ENCODE data around the gene PLA2G4C. TPM values are rescaled to one million over a fixed set of nuclear protein-coding genes. Genes with fewer than 3 reads are reported as not detected.

Gene PLA2G4C
- total and polyA plus RNA-seq, 2 experiments from 2014 or later = 2.9 to 3.4 TPM

GRCh38 chr19:48120505-48120904, 9.9 kb upstream of the PLA2G4C start:
- Histone ChIP-seq H3K4me3 (no peak overlapping the region), H3K79me2 (replicated peaks; ENCODE audit: insufficient read depth) (no peaks in the 10 kb centered on the region), H3K9me2 (ENCODE audit: insufficient read depth) (no peaks in the 10 kb centered on the region), H3K4me2 (no peak overlapping the region), H2AFZ (no peak overlapping the region), H3K4me1 (ENCODE audit: insufficient read depth) (no peaks in the 10 kb centered on the region), H3K27ac (ENCODE audit: low read depth) (no peak overlapping the region), H3F3A (replicated peaks; ENCODE audit: low read depth) (no peaks in the 10 kb centered on the region), H3K27me3 (ENCODE audit: insufficient read depth) (no peaks in the 10 kb centered on the region), H4K20me1 (replicated peaks; ENCODE audit: insufficient read depth) (no peaks in the 10 kb centered on the region; the same call in 1 of the 2 replicates), H3K36me3 (ENCODE audit: insufficient read depth) (no peaks in the 10 kb centered on the region)
- H3K36me3 Mint-ChIP-seq (ENCODE audit: low read depth) = peaks cover 77% of the 10 kb centered on the region
- TF ChIP-seq JUNB (IDR thresholded peaks at IDR 0.05; ENCODE audit: unreplicated experiment) (no peak), EZH2phosphoT487 (IDR thresholded peaks at IDR 0.05; ENCODE audit: unreplicated experiment) (no peak), NANOG (IDR thresholded peaks at IDR 0.05; ENCODE audit: borderline replicate concordance) (no peak), EZH2 (IDR thresholded peaks at IDR 0.05; ENCODE audit: low read depth, unreplicated experiment) (no peak), ZNF331 (CRISPR knock-in tag; IDR thresholded peaks at IDR 0.05; ENCODE audit: low read depth) (no peak), STAT1 (IDR thresholded peaks at IDR 0.05; ENCODE audit: unreplicated experiment) (no peak), CREB1 (CRISPR knock-in tag; IDR thresholded peaks at IDR 0.05; ENCODE audit: low read depth) (no peak), POLR2AphosphoS5 (IDR thresholded peaks at IDR 0.05; ENCODE audit: low read depth) (no peak), ZNF114 (CRISPR knock-in tag; IDR thresholded peaks at IDR 0.05) (no peak)
- TF ChIP-seq, protein P1, sequence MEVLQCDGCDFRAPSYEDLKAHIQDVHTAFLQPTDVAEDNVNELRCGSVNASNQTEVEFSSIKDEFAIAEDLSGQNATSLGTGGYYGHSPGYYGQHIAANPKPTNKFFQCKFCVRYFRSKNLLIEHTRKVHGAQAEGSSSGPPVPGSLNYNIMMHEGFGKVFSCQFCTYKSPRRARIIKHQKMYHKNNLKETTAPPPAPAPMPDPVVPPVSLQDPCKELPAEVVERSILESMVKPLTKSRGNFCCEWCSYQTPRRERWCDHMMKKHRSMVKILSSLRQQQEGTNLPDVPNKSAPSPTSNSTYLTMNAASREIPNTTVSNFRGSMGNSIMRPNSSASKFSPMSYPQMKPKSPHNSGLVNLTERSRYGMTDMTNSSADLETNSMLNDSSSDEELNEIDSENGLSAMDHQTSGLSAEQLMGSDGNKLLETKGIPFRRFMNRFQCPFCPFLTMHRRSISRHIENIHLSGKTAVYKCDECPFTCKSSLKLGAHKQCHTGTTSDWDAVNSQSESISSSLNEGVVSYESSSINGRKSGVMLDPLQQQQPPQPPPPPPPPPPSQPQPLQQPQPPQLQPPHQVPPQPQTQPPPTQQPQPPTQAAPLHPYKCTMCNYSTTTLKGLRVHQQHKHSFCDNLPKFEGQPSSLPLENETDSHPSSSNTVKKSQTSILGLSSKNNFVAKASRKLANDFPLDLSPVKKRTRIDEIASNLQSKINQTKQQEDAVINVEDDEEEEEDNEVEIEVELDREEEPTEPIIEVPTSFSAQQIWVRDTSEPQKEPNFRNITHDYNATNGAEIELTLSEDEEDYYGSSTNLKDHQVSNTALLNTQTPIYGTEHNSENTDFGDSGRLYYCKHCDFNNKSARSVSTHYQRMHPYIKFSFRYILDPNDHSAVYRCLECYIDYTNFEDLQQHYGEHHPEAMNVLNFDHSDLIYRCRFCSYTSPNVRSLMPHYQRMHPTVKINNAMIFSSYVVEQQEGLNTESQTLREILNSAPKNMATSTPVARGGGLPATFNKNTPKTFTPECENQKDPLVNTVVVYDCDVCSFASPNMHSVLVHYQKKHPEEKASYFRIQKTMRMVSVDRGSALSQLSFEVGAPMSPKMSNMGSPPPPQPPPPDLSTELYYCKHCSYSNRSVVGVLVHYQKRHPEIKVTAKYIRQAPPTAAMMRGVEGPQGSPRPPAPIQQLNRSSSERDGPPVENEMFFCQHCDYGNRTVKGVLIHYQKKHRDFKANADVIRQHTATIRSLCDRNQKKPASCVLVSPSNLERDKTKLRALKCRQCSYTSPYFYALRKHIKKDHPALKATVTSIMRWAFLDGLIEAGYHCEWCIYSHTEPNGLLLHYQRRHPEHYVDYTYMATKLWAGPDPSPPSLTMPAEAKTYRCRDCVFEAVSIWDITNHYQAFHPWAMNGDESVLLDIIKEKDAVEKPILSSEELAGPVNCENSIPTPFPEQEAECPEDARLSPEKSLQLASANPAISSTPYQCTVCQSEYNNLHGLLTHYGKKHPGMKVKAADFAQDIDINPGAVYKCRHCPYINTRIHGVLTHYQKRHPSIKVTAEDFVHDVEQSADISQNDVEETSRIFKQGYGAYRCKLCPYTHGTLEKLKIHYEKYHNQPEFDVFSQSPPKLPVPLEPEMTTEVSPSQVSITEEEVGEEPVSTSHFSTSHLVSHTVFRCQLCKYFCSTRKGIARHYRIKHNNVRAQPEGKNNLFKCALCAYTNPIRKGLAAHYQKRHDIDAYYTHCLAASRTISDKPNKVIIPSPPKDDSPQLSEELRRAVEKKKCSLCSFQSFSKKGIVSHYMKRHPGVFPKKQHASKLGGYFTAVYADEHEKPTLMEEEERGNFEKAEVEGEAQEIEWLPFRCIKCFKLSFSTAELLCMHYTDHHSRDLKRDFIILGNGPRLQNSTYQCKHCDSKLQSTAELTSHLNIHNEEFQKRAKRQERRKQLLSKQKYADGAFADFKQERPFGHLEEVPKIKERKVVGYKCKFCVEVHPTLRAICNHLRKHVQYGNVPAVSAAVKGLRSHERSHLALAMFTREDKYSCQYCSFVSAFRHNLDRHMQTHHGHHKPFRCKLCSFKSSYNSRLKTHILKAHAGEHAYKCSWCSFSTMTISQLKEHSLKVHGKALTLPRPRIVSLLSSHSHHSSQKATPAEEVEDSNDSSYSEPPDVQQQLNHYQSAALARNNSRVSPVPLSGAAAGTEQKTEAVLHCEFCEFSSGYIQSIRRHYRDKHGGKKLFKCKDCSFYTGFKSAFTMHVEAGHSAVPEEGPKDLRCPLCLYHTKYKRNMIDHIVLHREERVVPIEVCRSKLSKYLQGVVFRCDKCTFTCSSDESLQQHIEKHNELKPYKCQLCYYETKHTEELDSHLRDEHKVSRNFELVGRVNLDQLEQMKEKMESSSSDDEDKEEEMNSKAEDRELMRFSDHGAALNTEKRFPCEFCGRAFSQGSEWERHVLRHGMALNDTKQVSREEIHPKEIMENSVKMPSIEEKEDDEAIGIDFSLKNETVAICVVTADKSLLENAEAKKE (CRISPR knock-in tag; IDR thresholded peaks at IDR 0.05) = no peak
- TF ChIP-seq, protein P2, sequence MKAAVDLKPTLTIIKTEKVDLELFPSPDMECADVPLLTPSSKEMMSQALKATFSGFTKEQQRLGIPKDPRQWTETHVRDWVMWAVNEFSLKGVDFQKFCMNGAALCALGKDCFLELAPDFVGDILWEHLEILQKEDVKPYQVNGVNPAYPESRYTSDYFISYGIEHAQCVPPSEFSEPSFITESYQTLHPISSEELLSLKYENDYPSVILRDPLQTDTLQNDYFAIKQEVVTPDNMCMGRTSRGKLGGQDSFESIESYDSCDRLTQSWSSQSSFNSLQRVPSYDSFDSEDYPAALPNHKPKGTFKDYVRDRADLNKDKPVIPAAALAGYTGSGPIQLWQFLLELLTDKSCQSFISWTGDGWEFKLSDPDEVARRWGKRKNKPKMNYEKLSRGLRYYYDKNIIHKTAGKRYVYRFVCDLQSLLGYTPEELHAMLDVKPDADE (IDR thresholded peaks at IDR 0.05) = no peak
- TF ChIP-seq, protein P3, sequence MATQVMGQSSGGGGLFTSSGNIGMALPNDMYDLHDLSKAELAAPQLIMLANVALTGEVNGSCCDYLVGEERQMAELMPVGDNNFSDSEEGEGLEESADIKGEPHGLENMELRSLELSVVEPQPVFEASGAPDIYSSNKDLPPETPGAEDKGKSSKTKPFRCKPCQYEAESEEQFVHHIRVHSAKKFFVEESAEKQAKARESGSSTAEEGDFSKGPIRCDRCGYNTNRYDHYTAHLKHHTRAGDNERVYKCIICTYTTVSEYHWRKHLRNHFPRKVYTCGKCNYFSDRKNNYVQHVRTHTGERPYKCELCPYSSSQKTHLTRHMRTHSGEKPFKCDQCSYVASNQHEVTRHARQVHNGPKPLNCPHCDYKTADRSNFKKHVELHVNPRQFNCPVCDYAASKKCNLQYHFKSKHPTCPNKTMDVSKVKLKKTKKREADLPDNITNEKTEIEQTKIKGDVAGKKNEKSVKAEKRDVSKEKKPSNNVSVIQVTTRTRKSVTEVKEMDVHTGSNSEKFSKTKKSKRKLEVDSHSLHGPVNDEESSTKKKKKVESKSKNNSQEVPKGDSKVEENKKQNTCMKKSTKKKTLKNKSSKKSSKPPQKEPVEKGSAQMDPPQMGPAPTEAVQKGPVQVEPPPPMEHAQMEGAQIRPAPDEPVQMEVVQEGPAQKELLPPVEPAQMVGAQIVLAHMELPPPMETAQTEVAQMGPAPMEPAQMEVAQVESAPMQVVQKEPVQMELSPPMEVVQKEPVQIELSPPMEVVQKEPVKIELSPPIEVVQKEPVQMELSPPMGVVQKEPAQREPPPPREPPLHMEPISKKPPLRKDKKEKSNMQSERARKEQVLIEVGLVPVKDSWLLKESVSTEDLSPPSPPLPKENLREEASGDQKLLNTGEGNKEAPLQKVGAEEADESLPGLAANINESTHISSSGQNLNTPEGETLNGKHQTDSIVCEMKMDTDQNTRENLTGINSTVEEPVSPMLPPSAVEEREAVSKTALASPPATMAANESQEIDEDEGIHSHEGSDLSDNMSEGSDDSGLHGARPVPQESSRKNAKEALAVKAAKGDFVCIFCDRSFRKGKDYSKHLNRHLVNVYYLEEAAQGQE (IDR thresholded peaks at IDR 0.05; ENCODE audit: unreplicated experiment) = no peak
- TF ChIP-seq, protein P4, sequence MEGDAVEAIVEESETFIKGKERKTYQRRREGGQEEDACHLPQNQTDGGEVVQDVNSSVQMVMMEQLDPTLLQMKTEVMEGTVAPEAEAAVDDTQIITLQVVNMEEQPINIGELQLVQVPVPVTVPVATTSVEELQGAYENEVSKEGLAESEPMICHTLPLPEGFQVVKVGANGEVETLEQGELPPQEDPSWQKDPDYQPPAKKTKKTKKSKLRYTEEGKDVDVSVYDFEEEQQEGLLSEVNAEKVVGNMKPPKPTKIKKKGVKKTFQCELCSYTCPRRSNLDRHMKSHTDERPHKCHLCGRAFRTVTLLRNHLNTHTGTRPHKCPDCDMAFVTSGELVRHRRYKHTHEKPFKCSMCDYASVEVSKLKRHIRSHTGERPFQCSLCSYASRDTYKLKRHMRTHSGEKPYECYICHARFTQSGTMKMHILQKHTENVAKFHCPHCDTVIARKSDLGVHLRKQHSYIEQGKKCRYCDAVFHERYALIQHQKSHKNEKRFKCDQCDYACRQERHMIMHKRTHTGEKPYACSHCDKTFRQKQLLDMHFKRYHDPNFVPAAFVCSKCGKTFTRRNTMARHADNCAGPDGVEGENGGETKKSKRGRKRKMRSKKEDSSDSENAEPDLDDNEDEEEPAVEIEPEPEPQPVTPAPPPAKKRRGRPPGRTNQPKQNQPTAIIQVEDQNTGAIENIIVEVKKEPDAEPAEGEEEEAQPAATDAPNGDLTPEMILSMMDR (conservative IDR thresholded peaks at IDR 0.05; ENCODE audit: low read depth in 2 of 2) = no peak
- no peak overlapping the region for H3K4me3 Mint-ChIP-seq
- no peak overlapping the region for H3K27ac Mint-ChIP-seq
- no peaks in the 10 kb centered on the region; the same call in 2 of the 3 replicates for H3K4me1 Mint-ChIP-seq
- peaks cover 9% of the 10 kb centered on the region for H3K27me3 Mint-ChIP-seq (ENCODE audit: insufficient read depth, low read depth, poor library complexity)
- ATAC-seq (no peak), DNase-seq (ENCODE audit: low spot score) (no peak)
- H3K9me3 Mint-ChIP-seq = no peaks in the 10 kb centered on the region

All from GM23338 (cell line).